Endodermal cell (in vitro differentiated cells): ENCODE results near the gene PLBD2. TPM values are rescaled to one million over a fixed set of nuclear protein-coding genes. Genes with fewer than 3 reads are reported as not detected.

Experiments
- DNase-seq: peaks from one replicate; pipeline ENCODE4 v3.0.0-alpha.2; 2017
- H3K27ac ChIP-seq: 2 replicates; pipeline ENCODE4 v1.5.1; 2013; ENCODE audit warnings: mild to moderate bottlenecking, low read depth, low read length, moderate library complexity
- H3K27me3 ChIP-seq: 2 replicates; pipeline ENCODE4 v1.6.1; 2013; ENCODE audit warnings: mild to moderate bottlenecking, low read length, moderate library complexity; ENCODE audit not compliant: insufficient read depth, control insufficient read depth, poor library complexity, severe bottlenecking
- H3K36me3 ChIP-seq: 2 replicates; pipeline ENCODE4 v1.7.0; 2013; ENCODE audit warnings: mild to moderate bottlenecking, low read length, moderate library complexity; ENCODE audit not compliant: control insufficient read depth, insufficient read depth
- H3K4me1 ChIP-seq: one replicate; pipeline ENCODE4 v1.7.0; 2013; ENCODE audit warnings: low read length; ENCODE audit not compliant: control insufficient read depth, insufficient read depth
- H3K4me3 ChIP-seq: 2 replicates; pipeline ENCODE4 v1.5.1; 2013; ENCODE audit warnings: mild to moderate bottlenecking, low read length, moderate library complexity
- H3K9ac ChIP-seq: 2 replicates; pipeline ENCODE4 v1.6.1; 2013; ENCODE audit warnings: mild to moderate bottlenecking, low read length, moderate library complexity; ENCODE audit not compliant: poor library complexity, severe bottlenecking; ENCODE audit errors: extremely low read depth
- H3K9me3 ChIP-seq: 2 replicates; pipeline ENCODE4 v1.6.1; 2013; ENCODE audit warnings: mild to moderate bottlenecking, low read length, moderate library complexity; ENCODE audit not compliant: control insufficient read depth
- H3K27ac Mint-ChIP-seq: 2 replicates; pipeline ENCODE4 v1.8.0; 2020; ENCODE audit warnings: mixed read lengths
- H3K27me3 Mint-ChIP-seq: 2 replicates; pipeline ENCODE4 v1.8.0; 2021; ENCODE audit warnings: mild to moderate bottlenecking, mixed read lengths; ENCODE audit not compliant: insufficient read depth
- H3K36me3 Mint-ChIP-seq: 2 replicates; pipeline ENCODE4 v1.8.0; 2020; ENCODE audit warnings: low read depth, mixed read lengths
- H3K4me1 Mint-ChIP-seq: 2 replicates; pipeline ENCODE4 v1.8.0; 2020; ENCODE audit warnings: mixed read lengths
- H3K4me3 Mint-ChIP-seq: 2 replicates; pipeline ENCODE4 v1.8.0; 2020; ENCODE audit warnings: mild to moderate bottlenecking, moderate library complexity, mixed read lengths
- H3K9me3 Mint-ChIP-seq: 2 replicates; pipeline ENCODE4 v1.8.0; 2020; ENCODE audit warnings: mild to moderate bottlenecking, mixed read lengths
- WGBS, 2 experiments: methylation state at CpG; one replicate each; pipeline versions ENCODE4 v1.1.5 to v1.1.7; 2013; ENCODE audit warnings: missing lambda C conversion rate in 2 of 2, mixed read lengths in 1 of 2; ENCODE audit not compliant: insufficient coverage in 1 of 2, insufficient read length in 1 of 2; 5-methylcytosine and 5-hydroxymethylcytosine counted together
- total RNA-seq, 2 donors: library from RNA; stranded (reverse); fragmentation: NEBNext Ultra II Directional in 1 of 2; extraction: Animal tissue kit (Norgen Biotek cat#: 25700) in 1 of 2; gene quantifications; 2 replicates in 1 of 2; 3 replicates in 1 of 2; pipeline ENCODE4 v1.2.1, GENCODE V29; 2021
- TF ChIP-seq, protein P1 (sequence below): fragments of 200-600 bp; sonication (generic); conservative IDR thresholded peaks from 2 replicates; pipeline ENCODE4 v1.5.0; 2021; ENCODE audit warnings: antibody characterized with exemption, mild to moderate bottlenecking

PLBD2 gene
- total RNA-seq, 2 donors from 2014 or later = 19.6 to 27.6 TPM

DNA sequence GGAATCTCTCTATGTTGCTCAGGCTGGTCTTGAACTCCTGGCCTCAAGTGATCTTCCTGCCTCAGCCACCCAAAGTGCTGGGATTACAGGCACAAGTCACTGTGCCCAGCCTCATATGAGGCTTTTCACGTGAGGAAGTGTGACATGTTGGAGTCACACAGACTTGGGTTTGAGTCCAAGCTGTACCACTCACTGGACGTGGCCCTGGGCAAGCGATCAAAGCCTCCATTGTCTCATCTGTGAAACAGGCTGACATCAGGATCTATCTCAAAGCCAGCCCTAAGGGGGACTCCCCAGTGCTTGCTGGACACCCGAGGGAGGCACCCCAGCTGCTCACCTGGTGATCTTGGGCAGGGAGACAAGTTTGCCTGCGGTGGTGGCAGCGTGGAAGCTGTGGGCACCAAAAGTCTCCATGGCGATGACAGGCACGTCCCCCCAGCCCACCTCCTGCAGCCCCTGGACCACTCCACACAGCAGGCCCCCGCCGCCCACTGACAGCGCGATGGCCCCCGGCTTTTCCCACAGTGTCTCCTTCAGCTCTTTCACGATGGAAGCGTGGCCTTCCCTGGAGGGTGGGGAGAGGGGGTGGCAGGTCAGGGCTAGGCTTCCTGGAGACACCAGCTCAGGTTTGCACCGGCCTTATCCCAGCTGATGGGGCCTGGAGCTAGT lies 38.6 kb downstream of the PLBD2 start:
- Mint-ChIP-seq H3K36me3 (no peaks in the 10 kb centered on the region), H3K4me1 (no peaks in the 10 kb centered on the region), H3K27me3 (peaks cover 10% of the 10 kb centered on the region), H3K9me3 (no peaks in the 10 kb centered on the region), H3K27ac (no peak overlapping the region), H3K4me3 (no peak overlapping the region)
- Histone ChIP-seq H3K4me3 (no peak overlapping the region), H3K4me1 (no peaks in the 10 kb centered on the region), H3K27me3 (no peaks in the 10 kb centered on the region), H3K9me3 (no peaks in the 10 kb centered on the region), H3K9ac (no peak overlapping the region), H3K27ac (no peak overlapping the region), H3K36me3 (no peaks in the 10 kb centered on the region)
- TF ChIP-seq, protein P1, sequence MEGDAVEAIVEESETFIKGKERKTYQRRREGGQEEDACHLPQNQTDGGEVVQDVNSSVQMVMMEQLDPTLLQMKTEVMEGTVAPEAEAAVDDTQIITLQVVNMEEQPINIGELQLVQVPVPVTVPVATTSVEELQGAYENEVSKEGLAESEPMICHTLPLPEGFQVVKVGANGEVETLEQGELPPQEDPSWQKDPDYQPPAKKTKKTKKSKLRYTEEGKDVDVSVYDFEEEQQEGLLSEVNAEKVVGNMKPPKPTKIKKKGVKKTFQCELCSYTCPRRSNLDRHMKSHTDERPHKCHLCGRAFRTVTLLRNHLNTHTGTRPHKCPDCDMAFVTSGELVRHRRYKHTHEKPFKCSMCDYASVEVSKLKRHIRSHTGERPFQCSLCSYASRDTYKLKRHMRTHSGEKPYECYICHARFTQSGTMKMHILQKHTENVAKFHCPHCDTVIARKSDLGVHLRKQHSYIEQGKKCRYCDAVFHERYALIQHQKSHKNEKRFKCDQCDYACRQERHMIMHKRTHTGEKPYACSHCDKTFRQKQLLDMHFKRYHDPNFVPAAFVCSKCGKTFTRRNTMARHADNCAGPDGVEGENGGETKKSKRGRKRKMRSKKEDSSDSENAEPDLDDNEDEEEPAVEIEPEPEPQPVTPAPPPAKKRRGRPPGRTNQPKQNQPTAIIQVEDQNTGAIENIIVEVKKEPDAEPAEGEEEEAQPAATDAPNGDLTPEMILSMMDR = no peak
- DNase-seq = no peak
- 89% methylated on average over 5 to 16 of the region's 16 CpGs for WGBS, 2 experiments

DNA sequence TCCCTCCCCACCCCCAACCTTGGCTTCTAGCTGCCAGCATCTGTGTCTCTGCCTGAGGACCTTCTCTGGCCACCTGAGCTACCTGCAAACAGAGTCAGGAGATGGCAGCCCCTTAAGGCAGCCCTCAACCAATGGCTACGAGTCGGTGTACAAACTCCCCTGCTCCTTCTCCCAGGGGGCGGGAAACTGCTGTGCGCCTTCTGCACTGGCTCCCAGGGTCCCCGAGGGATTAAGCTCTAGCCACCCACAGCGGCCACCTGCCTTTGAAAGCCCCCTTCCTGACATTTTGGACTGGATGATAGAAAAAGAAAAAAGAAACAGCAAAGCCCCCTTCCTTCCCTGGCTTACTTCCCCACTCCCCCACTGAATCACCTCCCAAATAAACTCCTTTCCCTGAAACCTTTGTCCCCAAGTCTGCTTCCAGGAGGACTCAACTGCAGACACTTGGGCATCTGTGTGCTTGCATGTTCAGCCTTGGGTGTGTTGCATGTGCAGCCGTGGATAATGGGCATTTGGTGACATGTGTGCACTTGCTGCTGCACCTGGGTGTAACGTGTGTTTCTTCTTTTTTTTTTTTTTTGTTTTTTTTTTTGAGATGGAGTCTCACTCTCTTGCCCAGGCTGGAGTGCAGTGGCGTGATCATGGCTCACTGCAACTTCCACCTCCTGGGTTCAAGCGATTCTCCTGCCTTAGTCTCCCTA lies 39.3 kb downstream of the PLBD2 start:
- TF ChIP-seq, protein P1 = no peak
- no peaks in the 10 kb centered on the region for H3K4me1 ChIP-seq
- H3K9me3 ChIP-seq = no peaks in the 10 kb centered on the region
- H3K4me3 Mint-ChIP-seq = no peak overlapping the region
- H3K27ac ChIP-seq = no peak overlapping the region
- H3K36me3 Mint-ChIP-seq = no peaks in the 10 kb centered on the region
- WGBS, 2 experiments = 87 to 93% methylated on average over 3 to 10 of the region's 10 CpGs
- no peaks in the 10 kb centered on the region for H3K4me1 Mint-ChIP-seq
- H3K27me3 Mint-ChIP-seq = peaks cover 10% of the 10 kb centered on the region
- H3K27me3 ChIP-seq = no peaks in the 10 kb centered on the region
- H3K27ac Mint-ChIP-seq = no peak overlapping the region
- no peak overlapping the region for H3K4me3 ChIP-seq
- no peaks in the 10 kb centered on the region for H3K9me3 Mint-ChIP-seq
- H3K36me3 ChIP-seq = no peaks in the 10 kb centered on the region
- no peak overlapping the region for H3K9ac ChIP-seq
- DNase-seq = no peak

DNA sequence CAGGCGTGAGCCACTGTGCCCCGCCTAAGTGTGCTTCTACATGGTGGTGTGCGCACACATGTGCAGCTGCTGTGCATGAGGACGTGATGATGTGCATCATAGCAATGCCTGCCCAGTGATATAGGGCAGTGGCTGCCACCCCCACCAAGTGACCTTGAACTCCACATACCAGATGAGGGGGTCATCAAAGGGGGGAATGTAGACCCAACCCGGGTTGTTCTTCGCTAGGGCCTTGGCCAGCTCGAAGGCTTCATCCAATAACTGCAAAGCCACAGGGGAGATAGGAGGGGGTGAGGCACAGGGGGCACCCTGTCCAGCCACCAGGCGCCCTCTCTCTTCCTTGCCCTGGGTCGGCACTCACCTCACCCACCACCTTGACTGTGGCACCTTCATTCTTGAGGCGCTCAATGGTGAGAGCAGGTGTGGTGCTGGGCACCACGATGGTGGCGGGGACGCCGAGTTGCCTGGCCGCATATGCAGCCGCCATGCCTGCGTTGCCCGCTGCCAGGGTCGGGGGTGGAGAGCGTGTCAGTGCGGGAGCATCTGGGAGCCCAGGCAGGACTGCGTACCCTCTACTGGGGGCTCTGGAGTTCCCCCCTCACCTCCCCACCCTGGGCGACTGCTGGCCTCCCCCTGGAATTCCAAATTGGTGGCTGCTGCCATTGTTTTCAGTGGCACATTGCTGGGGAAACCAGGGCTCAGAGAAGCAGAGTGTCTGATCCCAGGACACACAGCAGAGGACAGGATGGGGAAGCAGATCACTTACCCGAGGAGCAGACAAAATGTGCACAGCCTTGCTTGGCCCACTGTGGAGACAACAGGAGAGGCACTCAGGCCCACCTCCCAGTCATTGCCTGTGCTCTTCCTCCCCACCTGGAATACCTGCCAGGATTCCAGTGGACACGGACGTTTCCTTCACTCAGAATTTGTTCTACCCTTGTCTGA lies 40.2 kb downstream of the PLBD2 start:
- H3K27ac ChIP-seq = no peak overlapping the region
- H3K4me3 ChIP-seq = no peak overlapping the region
- TF ChIP-seq, protein P1 = no peak
- Mint-ChIP-seq H3K36me3 (no peaks in the 10 kb centered on the region), H3K9me3 (no peaks in the 10 kb centered on the region), H3K4me1 (no peaks in the 10 kb centered on the region), H3K27me3 (peaks cover 10% of the 10 kb centered on the region), H3K4me3 (no peak overlapping the region), H3K27ac (no peak overlapping the region)
- no peaks in the 10 kb centered on the region for H3K27me3 ChIP-seq
- H3K36me3 ChIP-seq = no peaks in the 10 kb centered on the region
- H3K4me1 ChIP-seq = no peaks in the 10 kb centered on the region
- no peaks in the 10 kb centered on the region for H3K9me3 ChIP-seq
- DNase-seq = no peak
- 93 to 95% methylated on average over 17 to 26 of the region's 26 CpGs for WGBS, 2 experiments
- H3K9ac ChIP-seq = no peak overlapping the region
